Small intestine (tissue), 7 donors: ENCODE data around the gene CCDC146. TPM values are rescaled to one million over a fixed set of nuclear protein-coding genes. Genes with fewer than 3 reads are reported as not detected.
"Not testable (repeated sequence)": the region's sequence is repeated elsewhere in the genome, so short reads cannot be mapped to it uniquely, and the experiment has no call there.

Source experiments
- DNase-seq, 2 donors: peaks; one replicate each; pipeline versions ENCODE4 v3.0.0 to v3.0.0-alpha.2; 2013
- FAIRE-seq: peaks from 2 replicates; lab custom pipeline; 2012; peaks lifted over from hg19 to GRCh38; lab: Jason Lieb, UNC
- H3K27ac ChIP-seq, 3 donors: one replicate each; pipeline ENCODE4 v1.5.1; 2013; ENCODE audit warnings: low read length in 2 of 3, mild to moderate bottlenecking in 2 of 3, control low read depth in 1 of 3, inconsistent platforms in 1 of 3, low read depth in 1 of 3, moderate library complexity in 1 of 3
- H3K27me3 ChIP-seq, 3 donors: one replicate each; pipeline ENCODE4 v1.6.1; 2013; ENCODE audit warnings: low read length in 3 of 3, inconsistent platforms in 1 of 3; ENCODE audit not compliant: control insufficient read depth in 3 of 3, insufficient read depth in 3 of 3
- H3K36me3 ChIP-seq, 3 donors: one replicate each; pipeline ENCODE4 v1.6.1; 2013; ENCODE audit warnings: low read length in 3 of 3, inconsistent platforms in 1 of 3, low read depth in 1 of 3, mild to moderate bottlenecking in 1 of 3, moderate library complexity in 1 of 3; ENCODE audit not compliant: control insufficient read depth in 3 of 3, insufficient read depth in 2 of 3
- H3K4me1 ChIP-seq, 3 donors: one replicate each; pipeline ENCODE4 v1.6.1; 2013; ENCODE audit warnings: low read length in 2 of 3, inconsistent platforms in 1 of 3, low read depth in 1 of 3, mild to moderate bottlenecking in 1 of 3, moderate library complexity in 1 of 3; ENCODE audit not compliant: control insufficient read depth in 3 of 3, insufficient read depth in 2 of 3
- H3K4me3 ChIP-seq, 3 donors: one replicate each; pipeline ENCODE4 v1.5.1; 2013; ENCODE audit warnings: low read length in 3 of 3, control low read depth in 1 of 3, inconsistent platforms in 1 of 3, low read depth in 1 of 3, mild to moderate bottlenecking in 1 of 3, moderate library complexity in 1 of 3
- H3K9me3 ChIP-seq, 2 donors: one replicate each; pipeline ENCODE4 v1.6.1; 2013; ENCODE audit warnings: low read depth in 1 of 2, low read length in 1 of 2; ENCODE audit not compliant: control insufficient read depth in 2 of 2, insufficient read depth in 1 of 2
- WGBS, 3 donors: extraction: QIAGEN DNeasy Blood & Tissue Kit; methylation state at CpG; one replicate each; pipeline ENCODE4 v1.1.7; 2013; 5-methylcytosine and 5-hydroxymethylcytosine counted together
- polyA plus RNA-seq, 4 donors: library from polyadenylated mRNA; stranded (reverse) in 3 of 4; unstranded in 1 of 4; fragments of 200-250 nt in 3 of 4; fragments of 120-200 nt in 1 of 4; gene quantifications; one replicate each; pipeline versions ENCODE4 v1.2.1 to v1.2.3, GENCODE V29; 2013
- donor health status: healthy with polysubstance abuse.
- donor health status: control.
- donor health status: control.
- donor health status: Bipolar disorder and iron deficiency.
- donor health status: healthy.

Gene CCDC146
- polyA plus RNA-seq, 4 donors: 2.4 to 7.5 (median 6.5) TPM

GRCh38 chr7:77200542-77200941 lies 78.1 kb downstream of the CCDC146 start:
- FAIRE-seq (no peak), DNase-seq (no peak)
- no peaks in the 10 kb centered on the region for H3K9me3 ChIP-seq
- no peaks in the 10 kb centered on the region for H3K27me3 ChIP-seq
- H3K36me3 ChIP-seq: no peaks in the 10 kb centered on the region
- H3K4me3 ChIP-seq: no peak overlapping the region
- 85 to 93% (median 90%) methylated on average over 2 of the region's 2 CpGs for WGBS, 3 donors
- peak overlapping the region in 2 of 3 donors; percentile 32 to 79 for H3K27ac ChIP-seq
- H3K4me1 ChIP-seq: peaks cover 9 to 35% (median 11%) of the 10 kb centered on the region in 3 donors

GRCh38 chr7:77202481-77202976 lies 80.1 kb downstream of the CCDC146 start:
- WGBS, 3 donors: 27 to 56% (median 29%) methylated on average over 4 of the region's 4 CpGs
- H3K27ac ChIP-seq: peak overlapping the region; percentile 55 to 66 (median 60)
- DNase-seq: peak; percentile 58 to 81
- H3K4me3 ChIP-seq: no peak overlapping the region
- H3K36me3 ChIP-seq: no peaks in the 10 kb centered on the region
- peaks cover 9 to 26% (median 9%) of the 10 kb centered on the region in 3 donors for H3K4me1 ChIP-seq
- no peaks in the 10 kb centered on the region for H3K27me3 ChIP-seq
- no peak for FAIRE-seq
- H3K9me3 ChIP-seq: no peaks in the 10 kb centered on the region

GRCh38 chr7:77205706-77206105 lies 83.3 kb downstream of the CCDC146 start:
- WGBS, 3 donors: 93 to 98% (median 98%) methylated on average over 3 of the region's 3 CpGs
- FAIRE-seq (no peak), DNase-seq (no peak)
- Histone ChIP-seq H3K4me3 (no peak overlapping the region), H3K9me3 (peaks cover 7 to 15% of the 10 kb centered on the region in 2 donors), H3K27ac (no peak overlapping the region), H3K27me3 (no peaks in the 10 kb centered on the region), H3K36me3 (no peaks in the 10 kb centered on the region), H3K4me1 (peaks cover 5 to 15% (median 6%) of the 10 kb centered on the region in 3 donors)

- peaks cover 0 to 2% (median 0%) of the 10 kb centered on the region in 3 donors for H3K4me1 ChIP-seq
- no peak overlapping the region for H3K27ac ChIP-seq
- H3K4me3 ChIP-seq: no peak overlapping the region
- no peak for DNase-seq
- H3K9me3 ChIP-seq: peaks cover 7 to 15% of the 10 kb centered on the region in 2 donors
- no peak for FAIRE-seq
- no peaks in the 10 kb centered on the region for H3K36me3 ChIP-seq
- no peaks in the 10 kb centered on the region for H3K27me3 ChIP-seq
Measured at GRCh38 chr7:77208416-77208815, 86.0 kb downstream of the CCDC146 start.

GRCh38 chr7:77209479-77210139 lies 87.2 kb downstream of the CCDC146 start:
- FAIRE-seq (no peak), DNase-seq (no peak)
- Histone ChIP-seq H3K4me3 (no peak overlapping the region), H3K36me3 (no peaks in the 10 kb centered on the region), H3K27ac (no peak overlapping the region), H3K27me3 (no peaks in the 10 kb centered on the region), H3K9me3 (peaks cover 7 to 15% of the 10 kb centered on the region in 2 donors), H3K4me1 (no peaks in the 10 kb centered on the region)
- WGBS, 3 donors: 97 to 99% (median 97%) methylated on average over 6 of the region's 6 CpGs

- Histone ChIP-seq H3K4me3 (no peak overlapping the region), H3K27me3 (no peaks in the 10 kb centered on the region), H3K27ac (peak overlapping the region in 1 of 3 donors; percentile 11), H3K9me3 (peaks cover 0 to 15% of the 10 kb centered on the region in 2 donors), H3K36me3 (no peaks in the 10 kb centered on the region), H3K4me1 (peaks cover 0 to 6% (median 3%) of the 10 kb centered on the region in 3 donors)
- WGBS, 3 donors: 81 to 88% (median 82%) methylated on average over 3 of the region's 3 CpGs
- FAIRE-seq (no peak), DNase-seq (no peak)
Measured at GRCh38 chr7:77216181-77216845, 93.9 kb downstream of the CCDC146 start.

GRCh38 chr7:77217474-77218185 lies 95.2 kb downstream of the CCDC146 start:
- Histone ChIP-seq H3K27ac (no peak overlapping the region), H3K4me3 (no peak overlapping the region), H3K27me3 (no peaks in the 10 kb centered on the region), H3K4me1 (peaks cover 0 to 6% (median 3%) of the 10 kb centered on the region in 3 donors), H3K36me3 (peaks cover 0 to 3% (median 0%) of the 10 kb centered on the region in 3 donors), H3K9me3 (peaks cover 0 to 15% of the 10 kb centered on the region in 2 donors)
- WGBS, 3 donors: 94 to 100% (median 94%) methylated on average over 2 of the region's 2 CpGs
- peak; percentile 10 for FAIRE-seq
- DNase-seq: no peak

- FAIRE-seq, H3K36me3 ChIP-seq, H3K27ac ChIP-seq, H3K4me3 ChIP-seq, H3K27me3 ChIP-seq, H3K4me1 ChIP-seq: not testable (repeated sequence)
- H3K9me3 ChIP-seq: peaks cover 0 to 15% of the 10 kb centered on the region in 2 donors
- 83 to 92% (median 87%) methylated on average over 10 of the region's 10 CpGs for WGBS, 3 donors
- peak in 1 of 2 donors; percentile 63 for DNase-seq
Measured at GRCh38 chr7:77219701-77220331, 97.4 kb downstream of the CCDC146 start.
